MCF 10A (cell line): Measurements from ENCODE around the gene TNS3. TPM values are rescaled to one million over a fixed set of nuclear protein-coding genes. Genes with fewer than 3 reads are reported as not detected.

ENCODE experiments used
- BruUV-seq: library from RNA; stranded (reverse); fragments of 400-500 nt; replicated peaks from 2 replicates; lab custom pipeline; 2021; lab: Mats Ljungman, UMichigan
- CTCF ChIA-PET: fragments of 300-600 bp; sonication (Branson Sonifier 250); formaldehyde crosslinking; extraction: SDS; loops from one replicate; lab custom pipeline; 2021; ENCODE audit warnings: antibody characterized with exemption, inconsistent platforms; lab: Yijun Ruan, JAX
- POLR2A ChIA-PET: fragments of 300-600, 350-650 bp; sonication (Branson Sonifier 250); formaldehyde crosslinking; extraction: SDS; loops from one replicate; lab custom pipeline; 2020; ENCODE audit warnings: antibody characterized with exemption, inconsistent platforms; lab: Yijun Ruan, JAX
- DNase-seq: peaks from one replicate; pipeline ENCODE4 v3.0.0-alpha.2; 2018; ENCODE audit not compliant: unreplicated experiment
- H3K27ac Mint-ChIP-seq: one replicate; pipeline ENCODE4 v1.8.0; 2022; ENCODE audit warnings: mild to moderate bottlenecking, low read depth, mixed read lengths; ENCODE audit not compliant: unreplicated experiment
- H3K27me3 Mint-ChIP-seq: one replicate; pipeline ENCODE4 v1.8.0; 2022; ENCODE audit warnings: mixed read lengths; ENCODE audit not compliant: insufficient read depth, unreplicated experiment
- H3K36me3 Mint-ChIP-seq: one replicate; pipeline ENCODE4 v1.8.0; 2022; ENCODE audit warnings: mild to moderate bottlenecking, moderate library complexity, mixed read lengths; ENCODE audit not compliant: insufficient read depth, unreplicated experiment
- H3K4me1 Mint-ChIP-seq: one replicate; pipeline ENCODE4 v1.8.0; 2022; ENCODE audit warnings: mixed read lengths; ENCODE audit not compliant: insufficient read depth, unreplicated experiment
- H3K4me3 Mint-ChIP-seq: one replicate; pipeline ENCODE4 v1.8.0; 2022; ENCODE audit warnings: mild to moderate bottlenecking, moderate library complexity, mixed read lengths; ENCODE audit not compliant: unreplicated experiment
- H3K9me3 Mint-ChIP-seq: one replicate; pipeline ENCODE4 v1.8.0; 2022; ENCODE audit warnings: mixed read lengths; ENCODE audit not compliant: unreplicated experiment
- CTCF ChIP-seq: fragments of 200-600 bp; IDR thresholded peaks from one replicate; pipeline ENCODE4 v1.8.0; 2022; ENCODE audit warnings: antibody characterized with exemption, mild to moderate bottlenecking; ENCODE audit not compliant: unreplicated experiment
- intact Hi-C: fragments of 100-400 bp; cut with micrococcal nuclease; formaldehyde crosslinking; loops from 2 replicates; pipeline ENCODE4 v1.14.1; 2022
- total RNA-seq: library from RNA; stranded (reverse); gene quantifications from 2 replicates; pipeline ENCODE4 v1.2.3, GENCODE V29; 2022

Gene TNS3
- total RNA-seq, 1 experiment from 2014 or later: 30.1 TPM

DNA sequence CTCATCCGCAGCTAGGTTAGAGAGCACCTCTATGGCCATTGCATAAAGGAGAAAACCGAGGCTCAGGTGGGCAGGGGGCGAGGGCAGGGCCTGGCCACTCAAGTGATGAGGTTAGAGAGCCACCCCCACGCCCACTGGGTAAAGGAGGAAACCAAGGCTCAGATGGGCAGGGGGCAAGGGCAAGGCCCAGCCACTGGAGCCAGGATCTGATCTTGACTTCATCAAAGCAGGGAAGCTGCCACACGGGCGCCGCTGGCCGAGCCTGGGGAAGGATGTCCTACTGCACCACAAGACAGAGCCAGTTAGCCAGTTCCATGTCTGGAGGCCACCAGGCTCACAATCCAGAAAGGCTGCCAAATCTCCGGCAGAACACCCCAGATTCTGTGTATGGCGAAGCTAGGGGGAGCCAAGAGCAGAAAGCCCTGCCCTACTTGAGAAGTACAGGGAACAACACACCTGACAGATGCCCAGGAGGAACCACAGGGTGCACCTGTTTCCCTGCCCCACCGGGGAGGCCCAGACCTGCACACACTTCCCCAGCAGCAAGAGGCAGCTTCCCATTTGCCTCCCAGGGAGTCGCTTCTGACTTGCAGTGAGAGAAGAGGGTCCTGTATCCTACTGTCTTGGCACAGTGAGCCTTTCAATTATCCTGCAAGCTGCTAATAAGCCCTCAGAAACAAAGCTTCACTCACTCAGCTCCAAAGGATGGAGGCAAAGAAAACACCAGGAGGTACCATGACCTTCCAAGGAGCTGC, 101.9 kb downstream of the TNS3 start:
- H3K4me3 Mint-ChIP-seq: no peak overlapping the region
- intact Hi-C loops: loop anchor here (5.0 kb wide), 2 partner anchors 38 to 122 kb away; no protein-coding TSS in a partner anchor
- DNase-seq: no peak
- no TSS peak for BruUV-seq
- peaks cover 25% of the 10 kb centered on the region for H3K4me1 Mint-ChIP-seq
- H3K27me3 Mint-ChIP-seq: no peaks in the 10 kb centered on the region
- no peak overlapping the region for H3K27ac Mint-ChIP-seq
- ChIA-PET POLR2A (no interaction called here), CTCF (interaction anchor here (0.6 to 0.9 kb wide), 4 partner anchors 214 to 346 kb away, joined by 3 to 4 read pairs (median 4); no protein-coding TSS in a partner anchor)
- no peaks in the 10 kb centered on the region for H3K36me3 Mint-ChIP-seq
- no peak for TF ChIP-seq CTCF
- H3K9me3 Mint-ChIP-seq: no peaks in the 10 kb centered on the region

GRCh38 chr7:47478926-47479711, 102.8 kb downstream of the TNS3 start:
- ChIA-PET POLR2A (no interaction called here), CTCF (no interaction called here)
- DNase-seq: no peak
- H3K36me3 Mint-ChIP-seq: no peaks in the 10 kb centered on the region
- H3K9me3 Mint-ChIP-seq: no peaks in the 10 kb centered on the region
- H3K27ac Mint-ChIP-seq: no peak overlapping the region
- intact Hi-C loops: loop anchor here (5.0 kb wide), 1 partner anchor 37 kb away; no protein-coding TSS in a partner anchor
- H3K4me1 Mint-ChIP-seq: peaks cover 25% of the 10 kb centered on the region
- BruUV-seq: no TSS peak
- no peak for TF ChIP-seq CTCF
- no peak overlapping the region for H3K4me3 Mint-ChIP-seq
- no peaks in the 10 kb centered on the region for H3K27me3 Mint-ChIP-seq

- POLR2A ChIA-PET: no interaction called here
- no peak overlapping the region for H3K4me3 Mint-ChIP-seq
- no peak for DNase-seq
- BruUV-seq: no TSS peak
- no peaks in the 10 kb centered on the region for H3K27me3 Mint-ChIP-seq
- CTCF ChIA-PET: interaction anchor here (0.6 to 1.3 kb wide), 3 partner anchors 20 to 1817 kb away, joined by 3 to 4 read pairs (median 3); no protein-coding TSS in a partner anchor
- no peak for TF ChIP-seq CTCF
- intact Hi-C loops: loop anchor here (5.0 kb wide), 1 partner anchor 36 kb away; no protein-coding TSS in a partner anchor
- H3K36me3 Mint-ChIP-seq: no peaks in the 10 kb centered on the region
- peaks cover 23% of the 10 kb centered on the region for H3K4me1 Mint-ChIP-seq
- H3K9me3 Mint-ChIP-seq: no peaks in the 10 kb centered on the region
- H3K27ac Mint-ChIP-seq: no peak overlapping the region
Measured at GRCh38 chr7:47478017-47478344, 103.9 kb downstream of the TNS3 start.
